Loucy (cell line): ENCODE measurements around the gene DOCK3.

ENCODE experiments used
- CTCF ChIP-seq: fragments of 200-600 bp; sonication (generic); conservative IDR thresholded peaks from 2 replicates; pipeline ENCODE4 v1.5.1; 2014; ENCODE audit warnings: mild to moderate bottlenecking, antibody characterized with exemption, low read length
- EZH2phosphoT487 ChIP-seq: fragments of 200-600 bp; IDR thresholded peaks from 2 replicates; pipeline ENCODE4 v1.6.1; 2018; ENCODE audit warnings: antibody characterized with exemption, mild to moderate bottlenecking, moderate library complexity, borderline replicate concordance

- TF ChIP-seq CTCF (no peak), EZH2phosphoT487 (no peak)
Measured at GRCh38 chr3:50876947-50877346, 202.2 kb downstream of the DOCK3 start.
